GM12865 (cell line): ENCODE measurements around the gene ADCY4.
A peak's percentile ranks its signal among the peaks of the same experiment; 100 is the strongest.

Experiments
- DNase-seq: peaks from one replicate; pipeline ENCODE4 v3.0.0; 2010; ENCODE audit warnings: low read depth
- H3K4me3 ChIP-seq: 2 replicates; pipeline ENCODE4 v1.5.1; 2011; ENCODE audit warnings: mild to moderate bottlenecking, low read depth, low read length, control low read depth
- TF ChIP-seq, protein P1 (sequence below): IDR thresholded peaks from 2 replicates; pipeline ENCODE4 v1.5.1; 2011; ENCODE audit warnings: low read length, control low read depth, low read depth, inconsistent platforms; ENCODE audit not compliant: insufficient read depth; ENCODE audit errors: missing control alignments

Gene ADCY4

DNA sequence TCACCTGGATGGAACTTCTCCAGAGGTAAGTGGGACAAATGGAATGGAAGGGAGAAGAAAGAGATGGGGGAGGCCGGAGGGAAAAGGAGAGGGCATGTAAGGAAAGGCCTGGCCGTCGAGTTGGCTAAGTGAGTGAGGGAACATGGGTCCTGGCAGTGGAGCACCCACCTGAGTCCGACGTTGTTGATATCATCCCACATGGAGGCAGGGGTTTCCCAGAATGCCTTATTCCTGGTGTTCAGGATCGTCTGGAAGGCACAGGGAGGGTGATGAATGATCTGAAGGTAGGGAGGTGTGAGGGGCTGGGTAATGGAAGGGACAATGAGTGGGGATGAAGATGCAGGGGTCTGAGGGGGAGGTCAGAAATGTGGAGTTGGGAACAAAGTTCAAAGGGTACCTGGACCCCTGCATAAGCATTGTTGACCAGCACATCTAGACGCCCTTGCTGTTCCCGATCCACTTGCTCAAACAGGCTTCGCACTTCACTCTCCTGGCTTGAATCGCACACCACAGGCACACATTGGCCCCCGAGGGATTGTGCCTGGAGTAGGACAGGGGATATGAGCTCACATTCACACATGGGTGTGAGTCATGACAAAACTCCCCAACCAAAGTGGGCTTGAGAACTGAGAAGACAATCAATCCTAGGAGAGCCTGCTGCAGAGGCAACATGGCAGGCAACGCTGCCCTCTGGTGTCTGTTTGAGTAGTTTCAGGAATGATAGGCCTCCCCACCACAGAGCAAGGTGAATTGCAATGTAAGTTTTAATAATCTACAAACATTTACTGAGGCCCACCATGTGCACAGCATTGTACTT, 38.3 kb downstream of the ADCY4 start:
- no peak overlapping the region for H3K4me3 ChIP-seq
- DNase-seq: peak; percentile 92
- TF ChIP-seq, protein P1, sequence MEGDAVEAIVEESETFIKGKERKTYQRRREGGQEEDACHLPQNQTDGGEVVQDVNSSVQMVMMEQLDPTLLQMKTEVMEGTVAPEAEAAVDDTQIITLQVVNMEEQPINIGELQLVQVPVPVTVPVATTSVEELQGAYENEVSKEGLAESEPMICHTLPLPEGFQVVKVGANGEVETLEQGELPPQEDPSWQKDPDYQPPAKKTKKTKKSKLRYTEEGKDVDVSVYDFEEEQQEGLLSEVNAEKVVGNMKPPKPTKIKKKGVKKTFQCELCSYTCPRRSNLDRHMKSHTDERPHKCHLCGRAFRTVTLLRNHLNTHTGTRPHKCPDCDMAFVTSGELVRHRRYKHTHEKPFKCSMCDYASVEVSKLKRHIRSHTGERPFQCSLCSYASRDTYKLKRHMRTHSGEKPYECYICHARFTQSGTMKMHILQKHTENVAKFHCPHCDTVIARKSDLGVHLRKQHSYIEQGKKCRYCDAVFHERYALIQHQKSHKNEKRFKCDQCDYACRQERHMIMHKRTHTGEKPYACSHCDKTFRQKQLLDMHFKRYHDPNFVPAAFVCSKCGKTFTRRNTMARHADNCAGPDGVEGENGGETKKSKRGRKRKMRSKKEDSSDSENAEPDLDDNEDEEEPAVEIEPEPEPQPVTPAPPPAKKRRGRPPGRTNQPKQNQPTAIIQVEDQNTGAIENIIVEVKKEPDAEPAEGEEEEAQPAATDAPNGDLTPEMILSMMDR: peak; percentile 80

DNA sequence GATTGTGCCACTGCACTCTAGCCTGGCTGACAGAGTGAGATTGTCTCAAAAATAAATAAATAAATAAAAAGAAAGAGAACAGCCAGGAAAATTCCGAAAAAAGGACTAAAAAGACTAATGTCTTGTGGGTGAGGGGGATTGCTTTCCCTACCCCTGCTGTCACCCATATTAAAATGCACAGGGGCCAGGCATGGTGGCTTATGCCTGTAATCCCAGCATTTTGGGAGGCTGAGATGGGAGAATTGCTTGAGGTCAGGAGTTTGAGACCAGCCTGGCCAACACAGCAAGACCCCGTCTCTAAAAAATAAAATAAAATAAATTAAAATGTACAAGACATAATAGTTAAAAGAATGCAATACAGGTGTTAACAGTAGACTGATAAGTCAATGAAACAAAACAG, 41.3 kb downstream of the ADCY4 start:
- DNase-seq: no peak
- TF ChIP-seq, protein P1: no peak
- no peak overlapping the region for H3K4me3 ChIP-seq

DNA sequence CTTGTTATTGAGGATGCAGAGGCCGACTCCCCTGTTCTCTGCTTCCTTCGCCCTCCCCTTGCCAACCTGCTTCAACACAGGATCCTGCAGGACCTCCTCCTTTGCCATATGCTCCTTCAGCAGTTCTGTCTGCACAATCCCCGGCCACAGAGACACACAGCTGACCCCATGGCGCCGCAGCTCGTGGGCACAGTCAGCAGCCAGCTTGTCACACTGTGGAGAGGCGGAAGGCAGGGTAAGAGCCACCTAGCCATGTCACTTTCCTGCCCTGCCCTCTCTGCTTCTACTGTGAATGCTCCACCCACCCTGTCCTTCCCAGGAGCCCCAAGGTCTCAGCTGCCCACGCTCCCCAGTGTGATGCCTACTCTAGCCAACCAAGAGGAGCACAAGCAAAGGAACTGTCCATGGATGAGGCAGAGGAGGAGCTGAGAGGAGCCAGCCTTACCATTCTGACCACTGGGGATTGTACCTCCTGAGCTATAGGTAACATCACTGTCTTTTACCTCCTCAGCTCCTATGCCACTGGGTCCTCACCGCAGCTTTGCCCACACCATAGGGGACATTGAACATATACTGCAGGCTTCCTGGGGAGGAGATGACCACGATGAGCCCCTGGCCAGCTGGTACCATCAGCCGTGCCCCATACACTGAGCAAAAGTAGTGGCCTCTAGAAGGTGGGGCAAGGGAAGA, 42.6 kb downstream of the ADCY4 start:
- H3K4me3 ChIP-seq: no peak overlapping the region
- no peak for DNase-seq
- TF ChIP-seq, protein P1: no peak

DNA sequence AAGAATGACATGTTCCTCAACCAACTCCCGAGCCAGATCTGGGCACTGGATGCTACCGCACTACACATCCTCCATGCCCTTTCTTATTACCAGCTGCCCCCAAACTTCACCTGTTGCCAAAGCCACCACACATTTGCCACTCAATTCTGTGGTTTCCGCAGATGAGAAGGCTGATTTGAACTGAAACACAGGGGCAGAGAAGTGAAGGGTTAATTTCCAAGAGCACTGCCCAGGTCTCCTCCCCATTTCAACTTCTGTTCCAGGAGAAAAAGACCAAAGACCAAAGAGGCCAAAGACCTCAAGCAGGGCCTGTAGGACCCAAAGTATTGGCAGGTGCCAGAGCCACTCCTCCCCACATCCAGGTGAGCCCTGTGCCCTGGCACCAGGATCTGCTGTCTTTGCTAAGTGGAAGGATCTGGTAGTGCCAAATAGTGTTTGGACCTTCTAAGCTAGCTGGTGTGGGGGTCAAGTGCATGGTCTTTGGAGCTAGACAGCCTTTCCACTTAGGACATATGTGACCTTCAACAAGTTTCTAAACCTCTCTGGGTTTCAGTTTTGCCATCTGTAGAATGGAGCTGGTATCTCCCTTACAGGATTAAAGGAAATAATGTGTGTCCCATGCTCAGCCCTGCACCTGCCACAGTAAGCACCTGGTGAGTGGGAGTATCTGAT, 43.3 kb downstream of the ADCY4 start:
- TF ChIP-seq, protein P1: no peak
- no peak for DNase-seq
- no peak overlapping the region for H3K4me3 ChIP-seq

DNA sequence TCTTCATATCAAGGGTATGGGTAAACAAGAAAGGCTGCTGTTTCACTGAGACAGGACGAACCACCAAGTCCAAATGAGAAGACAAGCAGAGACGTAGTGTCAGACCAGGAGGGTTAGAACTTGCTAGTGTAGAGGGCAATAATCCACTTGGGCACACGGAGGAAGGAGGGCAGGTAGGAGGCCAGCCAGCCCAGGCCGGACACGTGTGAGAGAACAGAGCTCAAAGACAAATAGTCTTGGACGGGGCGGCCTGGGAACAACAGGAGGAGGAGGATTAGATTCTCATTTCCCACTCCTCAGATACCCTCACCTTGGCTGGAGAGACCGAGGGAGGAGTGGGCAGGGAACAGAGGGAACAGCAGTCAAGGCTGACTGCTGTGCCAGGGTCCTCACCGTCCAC, 44.1 kb downstream of the ADCY4 start:
- no peak overlapping the region for H3K4me3 ChIP-seq
- no peak for DNase-seq
- TF ChIP-seq, protein P1: no peak

DNA sequence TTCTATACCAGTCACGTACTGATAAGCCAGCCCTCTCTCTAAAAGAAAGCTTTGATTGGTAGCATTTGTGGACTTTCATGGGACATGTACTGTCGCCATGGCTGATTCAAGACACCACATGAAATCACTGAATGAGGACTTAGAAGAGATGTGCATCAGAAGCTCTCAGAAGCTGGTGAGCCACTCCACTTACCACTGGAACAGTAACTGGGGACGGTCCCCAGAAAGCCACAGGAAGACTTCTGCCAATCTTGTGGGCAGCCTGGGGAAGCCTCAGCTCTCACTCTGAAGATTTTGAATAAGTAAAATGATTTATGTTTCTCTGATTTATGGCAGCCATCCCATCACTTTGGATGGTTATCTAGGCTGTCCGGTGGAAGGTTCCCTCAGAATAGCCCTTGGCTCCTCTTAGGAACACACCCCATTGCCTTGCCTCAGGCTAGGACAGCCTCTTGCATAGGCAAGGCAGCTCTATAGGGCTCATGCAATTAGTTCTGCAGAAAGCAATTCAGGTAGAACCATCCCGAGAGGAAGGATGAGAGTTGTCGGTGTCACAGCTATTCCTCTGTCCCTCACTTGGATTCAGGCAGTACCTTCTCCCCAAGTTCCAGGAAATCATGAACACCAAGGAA, 45.1 kb downstream of the ADCY4 start:
- H3K4me3 ChIP-seq: no peak overlapping the region
- peak; percentile 75 for DNase-seq
- TF ChIP-seq, protein P1: no peak
